IPS-18c (cell line): ENCODE results near the gene GTF2IRD1.
A peak's percentile ranks its signal among the peaks of the same experiment; 100 is the strongest.

Source experiments
- H3K4me3 ChIP-seq: 2 replicates; pipeline ENCODE4 v1.7.0; 2013; ENCODE audit warnings: low read depth, mild to moderate bottlenecking, low read length, moderate library complexity; ENCODE audit not compliant: insufficient read depth
- H3K9me3 ChIP-seq: one replicate; pipeline ENCODE4 v1.6.1; 2013; ENCODE audit warnings: mild to moderate bottlenecking, low read length, moderate library complexity; ENCODE audit not compliant: control insufficient read depth, insufficient read depth

Gene GTF2IRD1

DNA sequence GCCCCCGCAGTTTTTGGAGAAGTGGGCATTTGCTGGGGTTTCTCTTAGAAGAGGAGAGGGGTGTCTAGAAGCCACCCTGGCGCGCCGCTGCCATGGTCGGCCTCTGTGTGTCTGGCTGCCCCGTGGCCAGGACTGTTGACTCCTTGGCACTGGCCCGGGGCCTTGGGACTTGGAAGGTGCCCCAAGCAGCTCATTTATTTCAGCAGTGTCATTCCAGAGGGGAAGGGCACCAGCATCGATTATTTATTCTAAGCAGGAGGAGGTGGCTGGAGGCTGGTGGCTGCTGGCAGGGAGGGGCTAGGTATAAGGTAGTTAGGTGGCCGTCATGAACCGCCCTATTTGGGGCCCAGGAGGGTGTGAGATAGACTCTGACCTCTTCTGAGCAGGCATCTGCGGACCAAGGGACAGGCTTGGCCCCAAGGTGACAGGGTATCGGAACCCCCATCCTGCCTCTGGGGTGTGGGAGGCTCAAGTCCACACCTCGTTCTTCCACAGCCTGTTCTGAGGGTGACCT, 1.6 kb downstream of the GTF2IRD1 start:
- 0 out of 2 replicates have a peak overlapping the region, but pooled peaks have one; percentile 67 for H3K4me3 ChIP-seq
- H3K9me3 ChIP-seq: no peaks in the 10 kb centered on the region

DNA sequence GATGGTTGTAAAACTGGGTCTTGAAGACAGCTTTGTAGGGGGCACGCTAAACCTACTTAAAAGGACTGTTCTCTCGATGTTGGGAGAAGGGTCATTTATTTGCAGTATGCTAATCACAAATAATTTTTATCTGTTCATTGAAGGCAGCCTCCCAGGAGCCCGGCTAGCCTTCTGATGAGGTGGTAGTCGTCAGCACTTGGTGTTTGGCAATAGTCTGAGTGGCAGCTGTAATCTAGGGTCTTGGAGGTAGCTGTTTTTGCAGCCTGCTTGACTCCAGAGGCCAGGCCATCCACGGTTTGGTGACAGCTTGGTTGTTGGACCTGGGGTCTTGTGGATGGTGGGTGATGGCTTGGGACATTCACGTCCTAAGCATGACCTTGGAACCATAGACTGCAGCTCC, 2.2 kb downstream of the GTF2IRD1 start:
- Histone ChIP-seq H3K4me3 (no peak overlapping the region), H3K9me3 (no peaks in the 10 kb centered on the region)

DNA sequence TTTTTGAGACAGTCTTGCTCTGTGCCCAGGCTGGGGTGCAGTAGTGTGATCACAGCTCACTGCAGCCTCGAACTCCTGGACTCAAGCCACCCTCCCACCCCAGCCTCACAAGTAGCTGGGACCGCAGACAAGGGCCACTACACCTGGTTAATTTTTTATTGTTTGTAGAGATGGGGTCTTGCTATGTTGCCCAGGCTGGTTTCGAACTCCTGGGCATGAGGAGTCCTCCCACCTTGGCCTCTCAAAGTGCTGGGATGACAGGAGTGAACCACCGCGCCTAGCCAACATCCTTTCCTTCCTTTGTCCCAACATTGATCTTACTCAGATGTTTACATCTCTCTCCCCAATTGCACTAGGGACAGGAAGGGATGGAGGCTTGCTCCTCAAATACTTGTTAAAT, 3.3 kb downstream of the GTF2IRD1 start:
- Histone ChIP-seq H3K9me3 (no peaks in the 10 kb centered on the region), H3K4me3 (no peak overlapping the region)

DNA sequence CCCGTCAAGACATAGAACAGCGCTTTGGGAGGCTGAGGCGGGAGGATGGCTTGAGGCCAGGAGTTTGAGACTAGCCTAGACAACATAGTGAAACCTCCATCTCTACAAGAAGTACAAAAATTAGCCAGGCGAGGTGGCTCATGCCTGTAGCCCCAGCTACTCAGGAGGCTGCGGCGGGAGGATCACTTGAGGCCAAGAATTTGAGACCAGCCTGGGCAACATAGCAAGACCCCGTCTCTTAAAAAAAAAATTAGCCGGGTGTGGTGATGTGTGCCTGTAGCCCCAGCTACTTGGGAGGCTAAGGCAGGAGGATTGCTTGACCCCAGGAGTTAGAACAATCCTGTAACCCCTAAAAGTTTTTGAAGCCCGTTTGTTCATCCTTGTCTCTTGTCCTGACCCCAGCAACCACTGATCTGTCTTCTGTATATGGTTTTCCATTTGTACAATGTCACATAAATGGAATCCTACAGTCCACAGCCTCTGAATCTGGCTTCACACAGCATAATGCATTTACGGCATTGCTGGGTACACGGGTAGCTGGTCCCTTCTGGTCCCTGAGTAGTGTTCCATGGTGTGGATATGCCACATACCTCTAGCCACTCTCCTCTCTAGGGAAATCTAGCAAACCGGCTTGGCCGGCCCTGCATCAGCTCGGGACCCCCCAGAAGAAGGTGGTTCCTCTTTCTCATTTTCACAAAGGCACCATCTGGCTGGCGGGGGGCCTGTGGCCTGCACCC, 8.4 kb downstream of the GTF2IRD1 start:
- H3K4me3 ChIP-seq: no peak overlapping the region
- no peaks in the 10 kb centered on the region for H3K9me3 ChIP-seq

DNA sequence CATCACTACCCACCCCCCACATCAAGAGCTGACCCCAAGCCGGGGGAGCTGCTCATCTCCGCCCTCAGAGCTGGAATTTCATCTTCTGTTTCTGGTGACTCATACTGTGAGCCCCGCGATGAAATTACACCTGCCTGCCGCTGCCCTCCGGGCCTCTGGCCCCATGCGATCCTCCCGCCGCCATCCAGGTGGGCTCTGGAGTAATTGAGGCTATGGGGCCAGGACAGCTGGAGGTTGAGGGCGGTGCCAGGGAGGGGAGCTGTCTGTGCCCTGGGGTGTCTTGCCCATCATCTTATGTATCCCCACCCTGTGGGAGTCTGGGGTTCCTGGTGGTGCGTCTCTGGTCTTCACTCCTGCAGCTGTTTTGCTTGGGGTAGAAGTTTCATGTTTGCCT, 9.0 kb downstream of the GTF2IRD1 start:
- Histone ChIP-seq H3K4me3 (no peak overlapping the region), H3K9me3 (no peaks in the 10 kb centered on the region)

DNA sequence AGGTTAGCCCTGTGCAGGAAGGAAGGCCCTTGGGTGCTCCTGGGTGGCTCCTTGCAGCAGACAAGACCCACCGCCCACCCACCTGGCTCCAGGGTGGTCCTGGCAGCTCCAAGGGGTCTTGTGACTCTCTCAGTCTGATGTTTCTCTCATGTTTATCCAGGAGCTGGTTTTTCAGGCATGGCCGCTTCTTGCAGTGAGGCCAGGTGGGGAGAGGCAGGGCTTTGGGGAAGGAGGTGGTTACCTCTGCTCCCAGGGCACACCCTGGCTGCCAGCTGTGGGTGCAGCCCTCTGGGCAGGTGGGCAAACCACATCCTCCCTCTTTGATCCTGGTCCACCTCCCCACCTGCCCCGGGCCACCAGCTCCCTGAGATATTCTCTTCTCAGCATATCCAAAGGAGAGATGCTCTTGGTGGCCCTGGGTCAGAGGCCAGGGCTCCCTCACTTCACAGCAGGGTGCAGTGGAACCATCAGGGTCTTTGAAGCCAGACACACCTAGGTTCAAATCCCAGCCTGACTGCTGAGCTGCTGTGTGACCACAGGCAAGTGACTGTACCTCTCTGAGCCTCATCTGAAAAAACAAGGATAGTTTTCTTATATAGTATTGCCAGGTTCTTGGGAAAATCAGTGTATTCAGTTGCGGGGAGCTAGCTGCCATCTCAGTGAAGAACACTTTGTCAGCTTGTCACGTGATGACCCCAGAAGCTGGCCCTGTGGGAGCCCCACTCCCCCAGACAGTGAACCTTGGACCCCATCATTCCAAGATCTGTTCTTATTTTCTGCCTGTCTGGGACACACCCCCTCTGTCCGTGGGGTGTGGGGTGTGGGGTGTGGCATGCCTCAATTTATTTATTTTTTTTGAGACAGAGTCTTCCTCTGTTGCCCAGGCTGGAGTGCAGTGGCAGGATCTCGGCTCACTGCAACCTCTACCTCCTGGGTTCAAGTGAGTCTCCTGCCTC, 11.5 kb downstream of the GTF2IRD1 start:
- Histone ChIP-seq H3K9me3 (no peaks in the 10 kb centered on the region), H3K4me3 (no peak overlapping the region)

DNA sequence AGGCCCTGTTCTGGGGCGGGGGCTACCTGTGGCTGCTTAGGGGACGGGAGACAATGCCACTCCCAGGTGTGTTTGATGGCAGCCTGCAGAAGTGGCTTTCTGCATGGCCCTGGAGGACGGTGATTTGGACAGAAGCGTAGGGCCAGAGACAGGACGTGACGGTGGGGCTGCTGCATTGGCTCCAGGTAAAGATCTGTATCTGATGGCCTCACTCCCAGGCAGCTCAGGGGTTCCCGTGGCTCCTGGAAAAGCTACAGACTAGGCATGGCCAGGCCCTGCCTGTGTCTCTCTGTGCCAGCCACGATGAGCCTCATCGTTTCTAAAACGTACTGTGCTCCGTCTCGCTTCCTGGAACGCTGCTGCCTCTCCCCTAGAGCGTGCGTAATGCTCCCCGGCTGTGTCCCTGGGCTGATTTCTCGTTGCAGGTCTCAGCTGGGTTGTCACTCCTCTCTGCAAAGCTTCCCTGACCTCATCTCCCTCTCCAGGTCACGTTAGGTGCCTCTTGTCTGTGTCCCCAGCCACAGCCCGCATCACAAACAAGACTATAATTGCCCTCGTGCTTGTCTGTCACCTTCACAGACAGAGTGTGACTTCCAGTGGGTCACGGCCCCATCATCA, 12.6 kb downstream of the GTF2IRD1 start:
- Histone ChIP-seq H3K9me3 (no peaks in the 10 kb centered on the region), H3K4me3 (no peak overlapping the region)

DNA sequence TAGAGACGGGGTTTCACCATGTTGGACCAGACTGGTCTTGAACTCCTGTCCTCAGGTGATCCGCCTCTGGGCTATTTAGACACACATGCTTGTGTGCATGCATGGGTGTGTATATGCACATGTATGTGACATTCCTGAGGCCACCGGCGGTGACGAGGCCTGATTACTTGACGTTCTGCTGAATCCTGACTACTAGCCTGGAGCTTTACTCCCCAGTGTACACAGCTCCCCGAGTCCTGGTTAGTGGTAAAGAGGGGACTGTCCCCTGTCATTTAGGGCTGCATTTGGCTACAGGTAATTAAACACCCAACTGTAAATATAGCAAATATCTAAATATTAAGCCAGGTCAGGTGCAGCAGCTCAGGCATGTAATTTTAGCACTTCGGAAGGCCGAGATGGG, 14.2 kb downstream of the GTF2IRD1 start:
- Histone ChIP-seq H3K4me3 (no peak overlapping the region), H3K9me3 (no peaks in the 10 kb centered on the region)

DNA sequence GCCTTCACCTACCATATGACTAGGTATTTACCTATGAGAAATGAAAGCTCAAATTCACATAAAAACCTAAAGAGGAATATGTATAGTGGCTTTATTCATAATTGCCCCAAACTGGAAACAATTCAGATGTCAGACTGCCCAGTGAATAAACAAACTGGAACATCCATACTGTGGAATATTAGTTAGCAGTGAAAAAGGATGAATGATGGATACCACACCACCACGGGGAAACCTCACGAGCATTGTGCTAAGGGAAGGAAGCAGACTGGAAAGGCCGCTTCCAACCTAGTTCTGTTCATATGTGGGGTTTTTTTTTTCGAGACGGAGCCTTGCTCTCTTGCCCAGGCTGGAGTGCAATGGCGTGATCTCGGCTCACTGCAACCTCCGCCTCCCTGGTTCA, 16.8 kb downstream of the GTF2IRD1 start:
- no peaks in the 10 kb centered on the region for H3K9me3 ChIP-seq
- H3K4me3 ChIP-seq: no peak overlapping the region

DNA sequence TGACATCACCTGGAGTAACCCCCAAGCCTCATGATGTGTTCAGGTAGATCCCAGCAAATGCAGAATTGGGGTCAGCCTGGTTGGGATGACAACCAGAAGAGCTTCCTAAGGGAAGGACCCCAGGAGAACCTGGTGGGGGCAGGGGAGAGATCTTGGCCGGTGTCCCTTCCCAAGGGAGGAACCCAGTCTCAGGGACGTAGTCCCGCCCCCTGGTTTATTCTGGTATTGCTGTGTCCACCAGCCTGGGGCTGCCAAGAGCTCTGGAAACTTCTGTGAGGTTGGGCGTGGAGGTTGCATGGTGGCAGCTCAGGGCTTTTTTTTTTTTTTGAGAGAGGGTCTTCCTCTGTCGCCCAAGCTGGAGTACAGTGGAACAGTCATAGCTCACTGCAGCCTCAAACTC, 19.4 kb downstream of the GTF2IRD1 start:
- Histone ChIP-seq H3K9me3 (no peaks in the 10 kb centered on the region), H3K4me3 (no peak overlapping the region)

DNA sequence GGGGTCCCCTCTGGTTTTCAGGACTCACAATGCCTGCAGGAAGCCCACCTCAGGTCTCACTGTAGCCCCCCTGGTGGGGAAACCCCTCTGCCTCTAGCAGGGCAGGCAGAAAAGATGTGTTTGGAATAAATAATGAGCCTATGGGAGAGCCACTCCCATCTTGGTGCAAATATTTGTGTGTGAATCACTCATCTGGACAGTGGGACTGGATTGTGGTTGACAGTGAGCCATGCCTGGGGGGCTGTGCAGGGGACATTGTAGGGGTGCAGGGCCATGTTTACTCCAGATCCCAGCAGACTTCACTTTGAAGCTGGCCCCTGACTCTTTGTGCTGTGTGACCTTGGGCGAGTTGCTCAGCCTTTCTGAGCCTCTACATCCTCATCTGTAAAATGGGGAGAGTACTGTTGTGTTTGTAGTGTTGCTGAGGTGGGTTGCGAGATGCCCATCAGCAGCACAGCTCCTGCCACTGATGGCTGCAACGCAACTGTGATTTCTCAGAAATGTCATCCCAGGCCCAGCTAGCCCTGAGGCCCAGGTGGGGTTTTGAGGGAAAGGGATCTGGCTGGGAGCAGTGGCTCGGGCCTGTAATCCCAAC, 20.7 kb downstream of the GTF2IRD1 start:
- H3K4me3 ChIP-seq: no peak overlapping the region
- no peaks in the 10 kb centered on the region for H3K9me3 ChIP-seq

DNA sequence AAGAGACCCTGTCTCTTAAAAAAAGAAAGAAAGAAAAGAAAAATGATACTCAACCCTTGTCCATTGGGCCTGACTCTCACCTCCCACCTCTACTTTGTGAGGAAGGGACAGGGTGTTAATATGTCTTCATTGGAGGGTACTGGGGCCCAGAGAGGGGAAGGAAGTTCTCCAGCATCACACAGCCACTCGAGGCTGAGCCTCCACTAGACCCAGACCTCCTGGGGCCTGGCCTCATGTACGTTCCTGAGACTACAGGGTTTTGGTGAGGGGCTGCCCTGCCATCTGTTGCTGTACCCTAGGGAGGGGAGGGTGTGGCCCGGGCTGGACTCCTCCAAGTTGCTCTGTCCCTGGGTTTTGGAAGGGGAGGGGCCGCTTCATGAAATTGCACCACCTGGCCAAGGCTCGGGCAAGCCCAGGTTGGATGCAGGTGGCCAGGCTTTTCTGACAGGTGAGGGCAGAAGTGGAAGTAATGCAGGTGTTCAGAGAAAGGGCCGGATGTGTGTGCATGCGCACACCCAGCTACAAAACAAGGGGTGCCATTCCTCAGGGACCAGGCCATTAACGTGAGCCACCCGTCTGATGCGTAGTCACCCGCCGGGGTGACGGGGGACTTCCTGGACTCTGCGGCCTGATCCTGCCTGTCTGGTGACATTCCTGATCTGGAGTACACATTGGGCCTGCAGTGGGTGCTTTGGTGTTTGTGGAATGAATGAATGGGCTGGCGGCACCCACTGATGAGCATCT, 21.7 kb downstream of the GTF2IRD1 start:
- H3K4me3 ChIP-seq: no peak overlapping the region
- H3K9me3 ChIP-seq: no peaks in the 10 kb centered on the region

DNA sequence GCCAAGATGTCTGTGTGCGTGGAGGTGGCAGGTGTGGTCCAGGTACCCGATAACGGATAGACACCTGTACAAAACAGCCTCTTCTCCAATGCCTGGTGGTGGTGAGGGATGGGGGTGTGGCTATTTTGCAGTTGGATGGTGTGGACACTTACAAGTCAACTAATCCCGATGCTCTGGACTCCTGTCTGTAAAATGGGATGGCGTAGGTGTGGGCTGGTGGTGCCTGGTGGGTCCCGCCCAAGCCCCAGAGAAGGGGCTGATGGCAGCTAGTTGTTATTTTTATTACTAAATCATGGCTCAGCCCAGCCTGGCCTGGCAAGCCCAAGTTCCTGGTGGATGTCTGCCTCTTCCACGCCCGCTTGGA, 22.3 kb downstream of the GTF2IRD1 start:
- H3K4me3 ChIP-seq: no peak overlapping the region
- H3K9me3 ChIP-seq: no peaks in the 10 kb centered on the region

DNA sequence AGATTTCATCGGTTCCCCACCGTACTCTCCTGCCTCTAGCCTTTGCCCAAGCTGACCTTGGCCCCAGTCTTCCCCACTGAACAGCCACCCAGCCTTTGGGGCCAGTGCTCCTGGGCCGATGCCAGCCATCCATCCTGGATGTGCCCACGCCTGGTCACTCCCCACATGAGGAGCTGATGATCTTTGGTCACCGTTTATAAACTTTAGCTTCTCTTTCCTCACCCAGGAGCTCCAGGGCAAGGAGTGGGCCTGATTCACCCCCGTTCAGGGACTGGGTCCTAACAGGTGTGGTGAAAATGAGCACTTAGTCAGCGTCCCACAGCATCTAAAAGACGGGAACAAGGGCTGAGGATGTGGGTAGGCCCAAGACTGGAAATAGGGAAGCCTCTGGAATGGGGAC, 22.9 kb downstream of the GTF2IRD1 start:
- Histone ChIP-seq H3K9me3 (no peaks in the 10 kb centered on the region), H3K4me3 (no peak overlapping the region)

DNA sequence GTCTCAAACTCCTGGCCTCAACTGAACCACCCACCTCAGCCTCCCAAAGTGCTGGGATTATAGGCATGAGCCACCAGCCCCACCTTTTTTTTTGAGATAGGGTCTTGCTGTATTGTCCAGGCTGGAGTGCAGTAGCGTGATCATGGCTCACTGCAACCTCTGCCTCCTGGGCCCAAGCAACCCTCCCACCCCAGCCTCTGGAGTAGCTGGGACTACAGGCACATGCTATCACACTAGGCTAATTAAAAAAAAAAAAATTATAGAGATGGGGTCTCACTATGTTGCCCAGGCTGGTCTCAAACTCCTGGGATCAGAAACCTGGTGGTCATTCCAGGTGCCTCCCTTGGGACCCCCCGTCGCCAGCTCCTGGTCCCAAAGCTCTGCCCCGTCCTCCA, 25.0 kb downstream of the GTF2IRD1 start:
- H3K9me3 ChIP-seq: no peaks in the 10 kb centered on the region
- no peak overlapping the region for H3K4me3 ChIP-seq

DNA sequence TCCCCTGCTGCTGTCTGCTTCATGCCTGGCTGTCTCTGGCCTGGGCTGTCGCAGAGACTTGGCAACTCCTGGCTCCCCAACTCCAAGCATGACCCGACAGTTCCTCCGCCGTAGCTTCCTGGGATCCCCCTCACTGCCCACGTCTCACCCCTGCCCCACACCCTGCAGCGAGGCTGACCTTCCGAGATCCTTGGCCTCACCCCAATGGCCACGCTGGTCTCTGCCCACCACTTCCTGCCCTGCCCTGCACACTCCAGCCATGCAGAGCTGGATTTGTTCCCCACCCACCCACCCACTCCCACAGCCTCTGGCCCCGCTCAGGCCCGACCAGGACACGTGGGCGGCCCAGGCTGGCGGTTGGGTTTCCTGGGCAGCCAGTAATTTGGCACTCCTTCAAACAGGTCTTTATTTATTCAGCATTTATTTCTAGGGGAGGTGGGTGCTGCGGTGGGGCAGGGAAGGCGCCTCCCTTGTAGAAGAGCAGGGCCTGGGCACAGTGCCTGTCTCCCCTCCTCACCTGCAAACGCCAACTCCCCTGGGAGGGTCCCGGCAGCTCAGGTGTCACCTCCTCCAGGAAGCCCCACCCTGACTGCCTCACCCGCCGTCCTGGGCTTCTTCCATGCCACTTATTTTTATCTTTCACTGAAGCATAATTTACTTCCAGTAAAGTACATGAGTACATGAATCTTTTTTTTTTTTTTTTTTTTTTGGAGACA, 25.5 kb downstream of the GTF2IRD1 start:
- Histone ChIP-seq H3K9me3 (no peaks in the 10 kb centered on the region), H3K4me3 (no peak overlapping the region)
